Stimulated activated naive CD8-positive, alpha-beta T cell treated with anti-CD3 and anti-CD28 coated beads, Interleukin-15, Interleukin-2, amounts not matched to agents 100 U/mL and 50 U/mL, for 24 hours (primary cell): Measurements from ENCODE around the gene FGF12.

ENCODE experiments used
- ATAC-seq: fragments of 150-1000 bp; cut with Tn5 transposase; one replicate; pipeline ENCODE4 v1.10.0; 2021
- DNase-seq: peaks from one replicate; pipeline ENCODE4 v3.0.0; 2021

Gene FGF12

DNA sequence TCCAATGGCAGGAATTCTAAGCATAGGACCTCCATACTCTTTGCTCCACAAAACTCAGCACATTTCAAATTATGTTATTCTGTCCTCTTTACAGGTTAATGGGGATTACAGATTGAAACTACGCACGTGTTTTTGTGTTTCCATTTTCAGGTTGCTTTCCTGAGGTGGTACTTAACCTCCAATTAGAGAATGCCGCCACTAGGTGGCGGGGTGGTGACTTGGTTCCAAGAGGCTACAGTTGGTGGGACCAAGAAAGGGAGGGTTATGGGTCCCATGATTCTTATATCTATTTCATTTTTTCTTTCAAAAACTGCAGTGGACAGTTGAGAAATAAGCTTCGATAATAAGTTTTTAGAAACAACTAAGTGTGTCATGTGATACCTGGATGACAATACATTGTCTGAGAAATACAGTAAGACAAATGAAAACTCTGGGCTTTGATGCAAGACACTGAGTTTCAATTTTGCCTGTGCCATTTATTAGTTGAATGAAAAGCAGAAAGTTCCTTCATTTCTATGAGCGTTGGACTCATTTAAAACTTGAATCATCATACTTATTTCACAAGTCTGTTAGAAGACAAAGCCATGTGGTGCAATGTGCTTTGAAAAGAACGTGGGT is 539.0 kb downstream of the FGF12 start:
- ATAC-seq, result peak; percentile 55
- DNase-seq, result peak; percentile 53

DNA sequence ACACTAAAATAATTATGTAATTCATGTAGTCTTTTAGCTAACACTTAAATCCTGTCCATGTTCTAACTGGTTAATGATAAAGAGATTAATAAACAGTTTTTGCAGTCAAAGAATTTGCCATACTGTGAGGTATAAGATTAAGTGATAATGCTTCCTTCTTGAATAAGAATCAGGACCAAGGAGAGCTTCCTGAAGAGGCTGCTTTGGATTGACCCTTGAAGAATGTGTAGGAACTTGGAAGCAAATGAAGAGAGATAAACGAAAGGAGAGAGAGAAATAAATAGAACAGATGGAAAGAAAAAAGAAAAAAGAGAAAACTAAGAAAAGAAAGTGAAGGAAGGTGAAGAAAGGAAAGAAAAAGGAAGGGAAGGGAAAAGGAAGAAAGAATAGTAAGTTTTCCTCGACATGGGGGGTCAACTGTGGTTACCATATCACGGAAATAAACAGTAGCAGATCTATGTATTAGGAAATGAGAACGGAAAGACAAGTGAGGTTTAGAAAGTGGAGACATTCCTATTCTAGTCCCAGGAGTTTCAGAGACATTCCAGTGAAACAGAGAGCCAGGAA is 539.8 kb downstream of the FGF12 start:
- DNase-seq, result no peak
- ATAC-seq, result no peak

DNA sequence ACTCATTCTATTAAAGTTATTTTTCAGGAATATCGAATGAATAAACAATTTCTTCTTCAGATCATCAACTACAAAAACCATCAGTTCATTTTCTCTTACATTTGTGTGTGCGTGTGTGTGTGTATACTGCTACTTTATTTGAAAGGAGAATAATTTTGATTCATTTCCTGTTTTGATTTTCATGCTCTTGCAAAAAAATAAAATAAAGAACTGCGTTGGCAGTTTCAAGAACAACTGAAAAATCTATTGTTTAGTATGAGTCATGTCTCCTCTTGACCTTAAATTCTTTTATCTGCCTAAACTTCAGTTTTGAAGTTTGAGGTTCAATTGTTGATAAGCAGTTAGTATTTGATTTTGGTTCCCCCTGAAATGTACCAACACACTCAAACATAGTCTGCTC is 540.8 kb downstream of the FGF12 start:
- no peak for DNase-seq
- no peak for ATAC-seq

DNA sequence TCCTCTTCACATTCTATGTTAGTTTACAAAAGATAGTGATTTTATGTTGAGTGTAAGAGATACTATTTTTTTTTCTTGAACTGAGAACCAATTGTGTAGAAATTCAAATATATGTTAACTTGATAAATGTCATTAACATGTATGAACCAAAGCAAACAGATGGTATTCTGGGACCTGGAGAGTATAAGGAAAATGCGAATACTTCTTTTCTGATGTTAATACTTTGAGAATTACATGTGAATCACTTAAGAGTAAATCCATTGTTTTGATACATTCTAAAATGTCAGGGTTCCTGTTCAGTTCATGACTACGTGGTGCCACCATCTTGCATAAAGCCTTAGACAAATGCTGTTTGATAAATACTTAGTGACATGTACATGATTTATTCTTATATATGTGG is 541.3 kb downstream of the FGF12 start:
- no peak for ATAC-seq

DNA sequence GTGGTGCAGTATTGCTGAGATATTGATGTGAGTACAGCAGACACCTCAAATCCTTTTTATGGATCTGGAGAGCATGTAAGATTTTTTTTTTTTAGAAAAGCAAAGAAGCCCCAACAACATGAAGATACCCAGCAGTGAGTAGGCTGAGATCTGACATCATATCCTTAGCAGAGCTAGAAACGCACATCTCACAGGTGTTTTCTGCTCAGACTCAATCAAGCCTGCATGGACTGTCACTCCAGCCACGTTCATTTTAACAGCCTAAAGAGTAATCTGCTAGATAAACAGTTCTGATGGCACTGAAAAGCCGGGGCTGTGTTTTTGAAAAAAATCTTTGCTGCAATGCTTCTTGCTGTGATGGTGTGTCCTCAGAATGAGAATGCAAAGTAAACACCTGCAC is 544.2 kb downstream of the FGF12 start:
- DNase-seq, result no peak
- no peak for ATAC-seq

More for the DNA sequence above, 541.3 kb downstream of the FGF12 start:
- DNase-seq, result no peak

DNA sequence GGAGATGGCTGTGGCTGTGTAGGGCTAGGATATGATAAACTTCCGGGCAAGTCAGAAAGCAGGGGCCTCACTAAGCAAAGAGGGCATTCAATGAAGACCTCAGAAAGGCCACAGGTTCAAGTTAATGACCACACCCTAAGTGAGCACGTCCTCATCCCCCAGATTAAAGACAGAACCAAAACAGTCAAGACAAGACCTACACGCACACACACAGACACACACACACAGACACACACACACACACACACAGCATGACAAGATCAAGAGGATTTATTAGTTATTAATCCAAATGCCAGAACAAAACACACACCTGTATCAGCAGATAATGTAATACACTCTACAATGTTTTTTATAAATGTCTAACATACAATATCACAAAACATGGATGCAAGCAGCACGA is 546.2 kb downstream of the FGF12 start:
- DNase-seq, result no peak
- no peak for ATAC-seq

DNA sequence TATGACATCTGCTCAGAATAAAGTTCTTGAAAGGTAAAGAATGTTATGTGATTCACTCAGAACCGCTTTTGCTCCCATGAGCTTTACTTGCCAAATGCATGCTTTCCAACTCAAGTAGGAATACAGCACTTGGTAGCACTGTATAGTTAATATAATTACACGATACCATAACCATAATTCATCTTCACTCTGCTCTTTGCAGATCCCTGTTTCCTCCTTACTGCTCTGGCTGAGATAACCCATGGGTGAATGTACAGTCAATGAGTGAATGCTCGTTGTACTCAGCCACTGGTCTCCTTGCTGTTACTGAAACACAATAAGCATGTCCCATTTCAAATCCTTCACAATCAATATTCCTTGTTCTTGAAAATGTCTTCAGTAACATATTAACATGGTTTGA is 550.0 kb downstream of the FGF12 start:
- ATAC-seq, result no peak

DNA sequence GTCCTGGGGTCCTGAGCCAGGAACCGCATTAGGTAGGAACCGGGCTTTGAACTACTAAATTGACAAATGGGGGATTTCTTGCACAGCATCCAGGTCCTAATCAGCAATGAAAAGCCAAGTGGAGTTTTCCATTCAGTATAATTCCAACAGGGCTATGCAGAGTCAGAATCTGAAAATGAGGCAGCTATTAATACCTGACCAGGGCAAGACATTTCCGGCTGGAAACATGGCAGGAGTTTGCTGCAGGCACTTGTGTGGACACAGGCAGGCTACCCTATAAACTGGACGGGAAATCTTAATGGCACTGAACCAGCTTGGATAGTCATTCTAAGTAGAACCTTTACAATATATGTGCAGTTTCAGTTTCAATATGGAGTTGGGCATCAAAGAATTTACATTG is 553.1 kb downstream of the FGF12 start:
- DNase-seq (no peak), ATAC-seq (no peak)

More for the DNA sequence above, 550.0 kb downstream of the FGF12 start:
- no peak for DNase-seq

DNA sequence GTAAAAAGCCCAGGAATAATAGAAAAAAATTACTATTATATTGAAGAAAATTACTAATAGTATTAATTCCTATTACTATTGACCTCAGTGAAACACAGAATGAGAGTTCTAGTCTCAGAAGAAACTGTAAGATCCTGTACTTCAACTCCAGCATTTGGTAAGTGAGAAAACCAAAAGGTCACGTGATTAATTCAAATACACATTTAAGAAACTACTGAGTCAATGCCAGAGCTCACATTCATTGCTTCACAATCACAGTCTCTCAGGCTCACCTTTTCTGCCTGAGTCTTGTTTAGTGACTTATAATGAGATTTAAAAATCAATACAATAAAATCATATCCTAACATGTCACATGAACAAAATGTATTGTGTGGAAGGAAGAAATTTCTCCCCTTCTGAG is 556.1 kb downstream of the FGF12 start:
- DNase-seq, result no peak
- no peak for ATAC-seq

DNA sequence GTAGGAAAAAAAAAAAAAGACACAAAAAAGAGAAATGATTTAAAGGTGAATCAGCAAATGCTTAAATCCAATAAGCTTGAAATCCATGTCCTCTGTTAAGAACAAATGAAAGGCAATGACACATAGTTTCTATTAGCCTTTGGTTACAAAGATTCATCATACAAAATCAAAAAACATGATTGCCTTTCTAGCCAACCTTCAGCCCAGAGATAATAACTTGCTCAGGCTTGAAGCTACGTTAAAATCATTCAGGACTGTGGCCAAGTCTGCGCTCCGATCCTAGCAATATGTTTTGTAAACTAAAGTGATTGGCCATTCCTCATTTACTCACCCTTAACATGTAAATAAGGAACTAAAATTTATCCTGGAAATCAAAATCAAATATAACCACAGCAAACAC is 556.7 kb downstream of the FGF12 start:
- DNase-seq (no peak), ATAC-seq (no peak)

DNA sequence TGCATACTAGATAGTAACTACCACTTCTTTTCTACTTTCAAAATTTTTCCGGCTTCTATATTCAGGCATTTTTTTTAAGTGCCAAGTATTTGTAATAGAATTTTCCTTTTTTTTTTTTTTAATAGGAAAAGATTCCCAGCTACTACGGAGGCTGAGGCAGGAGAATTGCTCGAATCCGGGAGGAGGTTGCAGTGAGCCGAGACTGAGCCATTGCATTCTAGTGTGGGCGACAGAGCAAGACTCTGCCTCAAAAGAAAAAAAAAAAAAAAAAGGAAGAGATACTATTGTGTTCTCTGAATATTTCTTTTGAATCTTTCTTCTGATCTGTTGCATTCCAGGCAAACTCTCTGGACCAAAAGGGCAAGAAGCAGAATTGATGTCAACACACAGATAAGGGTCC is 557.3 kb downstream of the FGF12 start:
- no peak for ATAC-seq
- no peak for DNase-seq

DNA sequence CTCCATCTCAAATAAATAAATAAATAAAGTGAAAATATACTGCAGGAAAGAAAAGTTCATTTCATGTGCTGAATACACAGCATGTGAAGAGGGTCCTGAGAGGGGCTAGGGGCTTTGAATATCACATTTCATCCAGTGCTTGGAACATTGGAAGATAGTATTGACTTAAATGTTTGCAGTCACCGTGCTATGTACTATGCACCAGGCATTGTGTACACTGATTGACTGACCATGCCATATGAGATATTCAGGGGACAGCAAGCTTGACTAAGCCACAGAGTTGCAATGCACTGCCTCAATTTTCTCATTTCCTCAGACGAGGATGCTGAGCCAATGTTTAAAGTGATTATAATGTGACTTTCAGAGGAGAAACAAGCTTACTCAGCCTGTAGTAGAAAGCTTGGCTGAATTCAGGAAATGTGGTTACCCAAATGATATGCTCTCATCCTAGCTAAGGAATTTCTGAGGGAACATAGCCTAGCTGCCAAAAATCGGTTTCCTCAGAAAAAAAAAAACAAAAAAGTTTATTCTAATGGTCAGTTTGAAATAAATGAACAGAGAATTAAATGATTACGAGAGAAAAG is 557.9 kb downstream of the FGF12 start:
- ATAC-seq, result no peak
- no peak for DNase-seq

DNA sequence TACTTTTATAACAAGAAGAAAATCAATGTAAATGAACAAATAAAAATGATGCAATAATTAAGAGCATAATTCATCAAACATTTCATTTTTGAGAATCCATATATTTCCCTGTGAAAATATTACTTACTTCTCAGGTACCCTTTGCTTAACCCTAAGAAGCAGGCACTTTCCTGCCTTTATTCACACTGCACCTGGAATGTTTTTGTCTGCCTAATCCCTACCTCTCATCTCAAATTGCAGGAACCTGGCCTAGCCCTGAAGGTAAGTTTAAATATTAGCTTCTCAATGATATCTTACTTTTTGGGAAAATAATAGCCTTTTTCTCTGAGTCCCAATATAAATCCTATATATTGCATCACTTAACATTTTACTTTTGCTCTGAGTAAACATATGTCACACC is 559.1 kb downstream of the FGF12 start:
- ATAC-seq, result no peak
- no peak for DNase-seq

DNA sequence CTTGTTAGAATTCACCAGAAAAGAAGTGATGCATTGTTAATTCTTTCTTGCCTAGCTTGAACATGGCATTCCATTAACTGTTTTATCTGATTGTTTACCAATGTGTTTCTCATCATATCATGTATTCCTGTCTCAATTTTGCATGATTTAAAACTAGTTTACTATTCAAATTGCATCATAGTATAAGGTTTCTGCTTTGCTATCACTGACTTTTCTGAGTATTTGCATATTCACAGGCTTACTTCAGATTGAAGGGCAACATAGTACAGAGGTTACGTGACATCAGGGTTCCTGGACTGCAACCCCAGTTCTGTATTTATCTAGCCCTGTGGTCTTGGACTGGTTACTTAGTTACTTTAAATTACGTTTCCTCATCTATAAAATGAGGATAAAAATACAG is 561.8 kb downstream of the FGF12 start:
- DNase-seq (no peak), ATAC-seq (no peak)

DNA sequence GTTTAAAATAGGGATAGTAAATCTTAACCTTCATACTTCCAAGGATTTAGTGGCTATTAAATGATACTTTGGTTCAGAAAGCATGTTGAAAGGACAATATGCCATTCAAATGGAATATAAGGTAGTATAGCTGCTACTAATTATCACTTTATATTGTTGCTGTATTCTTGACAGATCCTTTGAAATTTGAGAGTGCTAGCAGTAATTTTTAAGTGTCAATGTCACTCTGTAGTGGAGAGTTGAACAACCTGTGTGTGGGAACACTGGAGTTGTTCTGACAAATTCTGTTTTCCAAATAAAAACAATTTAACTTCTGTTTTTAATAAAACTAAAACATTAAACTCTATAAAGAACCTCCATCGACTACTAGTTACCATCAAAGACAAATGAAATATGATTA is 565.7 kb downstream of the FGF12 start:
- no peak for DNase-seq
- no peak for ATAC-seq

DNA sequence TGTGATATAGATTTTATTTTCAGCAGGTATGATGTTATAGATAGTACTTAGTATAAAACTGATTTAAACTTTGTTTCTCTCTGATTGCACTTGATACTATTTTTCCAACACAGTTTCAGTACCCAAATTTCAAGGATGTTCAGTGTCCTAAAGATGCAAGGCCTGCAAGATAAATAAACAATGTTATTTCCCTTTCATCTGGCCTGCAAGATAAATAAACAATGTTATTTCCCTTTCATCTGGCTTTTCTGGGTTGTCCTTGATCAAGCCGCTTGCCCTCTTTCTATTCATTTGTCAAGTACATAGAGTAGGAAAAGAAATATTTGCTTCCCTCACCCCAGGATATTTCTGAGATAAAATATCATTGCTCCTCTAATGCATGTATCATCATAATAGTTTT is 571.0 kb downstream of the FGF12 start:
- ATAC-seq, result no peak
- DNase-seq, result no peak

DNA sequence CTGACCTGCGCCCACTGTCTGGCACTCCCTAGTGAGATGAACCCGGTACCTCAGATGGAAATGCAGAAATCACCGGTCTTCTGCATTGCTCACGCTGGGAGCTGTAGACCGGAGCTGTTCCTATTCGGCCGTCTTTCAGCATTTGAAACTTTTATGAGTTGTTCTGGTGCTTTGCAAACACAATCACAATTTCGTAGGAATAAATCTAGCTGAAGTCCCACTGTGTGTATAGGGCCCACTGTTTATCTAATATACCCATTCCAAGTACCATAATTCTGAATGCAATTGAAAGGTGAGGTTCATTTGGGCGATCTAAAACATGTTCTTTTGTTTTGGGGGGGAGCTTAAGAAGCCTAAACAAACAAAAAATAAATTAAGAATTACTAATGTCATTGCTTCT is 572.1 kb downstream of the FGF12 start:
- ATAC-seq (no peak), DNase-seq (no peak)

DNA sequence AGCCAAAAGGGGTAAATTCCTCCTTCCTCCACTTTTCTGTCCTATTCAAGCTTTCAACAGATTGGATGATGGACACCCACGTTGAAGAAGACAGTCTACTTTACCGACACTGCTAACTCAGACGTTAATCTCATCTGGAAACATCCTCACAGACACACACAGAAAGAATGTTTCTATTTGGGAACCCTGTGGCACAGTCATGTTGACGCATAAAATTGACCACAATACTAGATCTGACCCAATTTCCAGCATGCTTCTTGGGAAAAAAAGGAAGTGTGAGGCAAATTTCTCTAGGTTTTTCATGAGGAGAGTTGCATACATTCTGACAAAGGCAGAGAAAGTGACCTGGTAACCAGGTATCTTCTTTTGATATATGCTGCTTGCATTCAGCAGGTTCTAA is 594.1 kb downstream of the FGF12 start:
- DNase-seq (no peak), ATAC-seq (no peak)

DNA sequence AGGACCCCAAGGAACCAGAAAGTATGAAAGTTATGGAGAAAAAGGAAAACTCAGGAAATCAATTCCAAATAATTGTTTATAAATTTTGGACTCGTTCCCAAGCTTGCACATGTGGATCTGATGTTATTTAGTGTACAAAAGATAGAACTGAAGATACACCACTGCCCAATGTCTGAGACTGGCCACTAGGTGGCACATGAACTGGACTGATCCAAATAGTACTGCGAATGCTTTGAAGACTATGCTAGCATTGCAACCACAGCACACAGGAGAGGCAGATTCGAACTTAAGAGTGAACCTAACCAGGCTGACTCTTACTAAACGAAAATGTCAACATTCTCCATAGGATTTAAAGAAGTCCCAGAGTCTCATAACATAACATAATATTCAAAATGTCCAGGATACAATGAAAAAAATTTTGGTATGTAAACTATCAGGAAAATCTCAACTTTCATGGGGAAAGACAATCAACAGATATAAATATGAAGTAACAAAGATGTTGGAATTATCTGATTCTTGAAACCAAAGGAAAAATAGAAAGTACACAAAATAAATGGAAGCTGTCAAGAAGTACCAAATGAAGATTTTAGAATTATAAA is 596.7 kb downstream of the FGF12 start:
- ATAC-seq (no peak), DNase-seq (peak; percentile 5)

DNA sequence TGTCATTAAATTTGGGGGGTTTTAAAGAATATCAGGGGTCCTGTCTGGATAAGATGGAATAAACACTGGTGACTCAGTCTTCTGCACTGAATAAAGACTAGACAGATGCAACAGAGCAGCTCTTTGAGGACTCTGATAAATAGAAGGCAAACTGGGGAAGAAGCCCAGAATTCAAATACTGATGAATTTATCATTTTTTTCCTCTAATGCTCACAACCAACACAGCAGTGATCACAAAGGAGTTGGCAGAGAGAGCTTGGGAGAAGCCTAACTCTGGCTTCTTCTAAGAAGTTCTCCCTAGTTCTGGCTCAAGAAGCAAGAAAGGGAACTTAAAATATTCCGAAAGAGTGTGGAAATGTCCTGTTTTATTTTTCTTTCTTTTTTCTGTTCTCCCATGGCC is 597.8 kb downstream of the FGF12 start:
- DNase-seq (no peak), ATAC-seq (no peak)

DNA sequence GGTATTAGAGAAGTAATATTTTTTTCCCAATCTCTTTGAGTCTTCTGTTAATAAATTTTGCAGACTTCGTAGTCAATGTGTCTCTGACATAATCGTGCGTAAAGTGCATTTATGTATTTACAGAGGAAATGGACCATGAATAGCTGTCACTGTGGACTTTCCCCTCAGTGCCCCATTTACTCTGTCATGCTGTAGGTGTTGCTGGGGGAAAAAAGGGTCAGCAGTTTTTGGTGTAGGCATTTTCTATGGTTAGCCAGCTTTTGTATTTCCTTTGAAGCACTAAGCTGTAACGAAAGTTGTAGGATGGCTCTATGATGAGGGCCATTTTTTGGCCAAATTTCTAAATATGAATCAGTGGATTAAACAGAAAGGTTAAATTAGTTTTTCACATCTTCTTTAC is 598.4 kb downstream of the FGF12 start:
- ATAC-seq, result no peak
- no peak for DNase-seq

DNA sequence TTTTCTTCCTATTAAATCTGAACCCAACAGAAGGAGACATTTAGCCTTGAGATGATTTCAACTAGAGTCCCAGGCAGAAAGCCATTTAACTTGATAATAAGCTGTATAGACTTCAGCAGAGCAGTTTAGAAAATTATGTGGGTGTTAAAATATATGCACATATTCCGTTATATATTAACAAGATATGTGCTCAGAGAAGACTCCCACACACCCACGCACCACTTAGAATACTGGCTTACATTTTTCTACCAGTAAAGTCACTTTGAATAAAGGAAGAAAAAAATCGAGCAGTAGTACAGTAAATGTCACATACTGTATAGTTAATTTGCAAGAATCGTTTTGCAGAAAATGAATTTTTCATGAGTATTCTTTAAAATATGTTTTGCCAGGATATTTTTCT is 599.3 kb downstream of the FGF12 start:
- ATAC-seq, result no peak

DNA sequence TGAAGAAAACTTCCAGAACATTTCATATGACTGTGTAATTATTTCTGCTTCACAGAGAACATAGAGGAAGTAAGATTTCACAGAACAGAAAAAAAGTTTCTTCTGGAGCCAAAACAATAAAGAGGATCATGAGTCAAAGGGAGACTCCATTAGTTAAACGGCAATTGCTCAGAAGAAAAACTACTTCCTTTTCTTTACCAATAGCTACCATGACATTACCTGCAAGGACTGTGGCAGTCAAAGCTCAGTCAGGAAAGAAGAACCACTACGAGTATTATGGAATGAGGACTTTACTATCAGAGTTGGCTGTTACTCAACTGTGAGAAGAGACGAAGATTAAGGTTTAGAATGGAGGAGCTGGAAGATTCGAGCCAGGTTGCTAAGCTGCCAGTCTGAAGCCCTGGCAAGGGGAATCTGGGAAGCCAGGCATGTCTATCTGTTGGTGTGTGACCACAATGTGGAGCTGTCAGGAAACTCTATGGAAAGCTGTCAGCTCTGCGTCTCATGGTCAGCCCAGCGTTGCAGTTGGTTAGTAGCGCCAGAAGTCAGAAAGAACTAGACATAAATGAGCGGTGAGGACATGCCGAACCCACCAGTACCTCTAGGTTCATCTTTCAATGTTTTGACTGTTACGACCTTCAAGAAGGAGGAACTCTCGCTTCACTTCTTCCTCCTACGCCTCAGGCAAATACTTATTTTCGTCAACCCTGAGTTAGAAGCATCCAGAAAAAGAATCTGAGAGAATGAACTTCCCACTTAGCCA is 604.3 kb downstream of the FGF12 start:
- DNase-seq (no peak), ATAC-seq (no peak)

More for the DNA sequence above, 599.3 kb downstream of the FGF12 start:
- DNase-seq, result no peak
